IMR-90 (cell line): ENCODE data around the gene CFAP251.
A peak's percentile ranks its signal among the peaks of the same experiment; 100 is the strongest.

ENCODE experiments used
- BHLHE40 ChIP-seq: fragments of 150-350 bp; IDR thresholded peaks from 2 replicates; pipeline ENCODE4 v1.6.1; 2016; ENCODE audit warnings: mild to moderate bottlenecking, low read depth, low read length
- CEBPB ChIP-seq: IDR thresholded peaks from 2 replicates; pipeline ENCODE4 v1.6.1; 2012; ENCODE audit warnings: low read depth, low read length, improper control_type of control experiment
- CHD1 ChIP-seq: IDR thresholded peaks from 2 replicates; pipeline ENCODE4 v1.6.1; 2012; ENCODE audit warnings: low read depth, low read length, improper control_type of control experiment
- CTCF ChIP-seq: conservative IDR thresholded peaks from 2 replicates; pipeline ENCODE4 v1.5.1; 2012; ENCODE audit warnings: mild to moderate bottlenecking, low read depth, low read length, improper control_type of control experiment
- MAFK ChIP-seq: IDR thresholded peaks from 2 replicates; pipeline ENCODE4 v1.6.1; 2012; ENCODE audit warnings: low read depth, low read length, improper control_type of control experiment
- MAZ ChIP-seq: IDR thresholded peaks from 2 replicates; pipeline ENCODE4 v1.6.1; 2012; ENCODE audit warnings: low read depth, mild to moderate bottlenecking, low read length, improper control_type of control experiment, moderate library complexity, borderline replicate concordance
- MXI1 ChIP-seq: IDR thresholded peaks from 2 replicates; pipeline ENCODE4 v1.6.1; 2012; ENCODE audit warnings: low read depth, mild to moderate bottlenecking, low read length, moderate library complexity, borderline replicate concordance
- NFE2L2 ChIP-seq: fragments of 150-350 bp; IDR thresholded peaks from 2 replicates; pipeline ENCODE4 v1.6.1; 2016; ENCODE audit warnings: low read depth, mild to moderate bottlenecking, low read length
- POLR2A ChIP-seq: IDR thresholded peaks from 2 replicates; pipeline ENCODE4 v1.6.1; 2012; ENCODE audit warnings: mild to moderate bottlenecking, low read depth, low read length
- RCOR1 ChIP-seq: IDR thresholded peaks from 2 replicates; pipeline ENCODE4 v1.6.1; 2012; ENCODE audit warnings: mild to moderate bottlenecking, low read length, improper control_type of control experiment; ENCODE audit not compliant: insufficient replicate concordance
- RFX5 ChIP-seq: IDR thresholded peaks from 2 replicates; pipeline ENCODE4 v1.8.0; 2012; ENCODE audit warnings: low read depth, mild to moderate bottlenecking, low read length, moderate library complexity
- SMC3 ChIP-seq: fragments of 150-350 bp; IDR thresholded peaks from 2 replicates; pipeline ENCODE4 v1.6.1; 2016; ENCODE audit warnings: low read depth, mild to moderate bottlenecking, antibody characterized with exemption, low read length, moderate library complexity
- USF2 ChIP-seq: fragments of 150-350 bp; IDR thresholded peaks from 2 replicates; pipeline ENCODE4 v1.6.1; 2017; ENCODE audit warnings: mild to moderate bottlenecking, antibody characterized with exemption, low read length, low read depth

GRCh38 chr12:121888478-121889273, 29.7 kb upstream of the CFAP251 start, which contains the start of gene PSMD9:
- TF ChIP-seq POLR2A: peak; percentile 92
- peak; percentile 82 for TF ChIP-seq CTCF
- peak; percentile 98 for TF ChIP-seq BHLHE40
- TF ChIP-seq MAFK: no peak
- no peak for TF ChIP-seq NFE2L2
- no peak for TF ChIP-seq RFX5
- TF ChIP-seq CEBPB: peak; percentile 75
- TF ChIP-seq USF2: peak; percentile 97
- peak; percentile 94 for TF ChIP-seq RCOR1
- TF ChIP-seq MAZ: no peak
- TF ChIP-seq SMC3: peak; percentile 60
- TF ChIP-seq CHD1: peak; percentile 96
- peak; percentile 89 for TF ChIP-seq MXI1
